Progenitor cell of endocrine pancreas (in vitro differentiated cells): ENCODE measurements around the gene MRGPRG. TPM values are rescaled to one million over a fixed set of nuclear protein-coding genes. Genes with fewer than 3 reads are reported as not detected.
"Not testable (repeated sequence)": the region's sequence is repeated elsewhere in the genome, so short reads cannot be mapped to it uniquely, and the experiment has no call there.

Experiments used
- DNase-seq: peaks from one replicate; pipeline ENCODE4 v3.0.0; 2021; ENCODE audit warnings: low spot score; ENCODE audit not compliant: unreplicated experiment
- H3K27ac Mint-ChIP-seq: 2 replicates; pipeline ENCODE4 v1.8.0; 2021; ENCODE audit warnings: mild to moderate bottlenecking, moderate library complexity, mixed read lengths
- H3K27me3 Mint-ChIP-seq: 2 replicates; pipeline ENCODE4 v1.8.0; 2021; ENCODE audit warnings: mixed read lengths
- H3K36me3 Mint-ChIP-seq: 2 replicates; pipeline ENCODE4 v1.8.0; 2022; ENCODE audit warnings: mixed read lengths; ENCODE audit not compliant: insufficient read depth
- H3K4me1 Mint-ChIP-seq: 2 replicates; pipeline ENCODE4 v1.8.0; 2021; ENCODE audit warnings: low read depth, mixed read lengths
- H3K4me3 Mint-ChIP-seq: 2 replicates; pipeline ENCODE4 v1.8.0; 2021; ENCODE audit warnings: low read depth, mild to moderate bottlenecking, moderate library complexity, mixed read lengths
- H3K9me3 Mint-ChIP-seq: 2 replicates; pipeline ENCODE4 v1.8.0; 2021; ENCODE audit warnings: low read depth, mixed read lengths
- CTCF ChIP-seq: fragments of 200-600 bp; sonication (generic); IDR thresholded peaks from one replicate; pipeline ENCODE4 v1.5.0; 2021; ENCODE audit warnings: antibody characterized with exemption, mild to moderate bottlenecking; ENCODE audit not compliant: unreplicated experiment
- total RNA-seq: library from RNA; stranded (reverse); gene quantifications from 2 replicates; pipeline ENCODE4 v1.2.1, GENCODE V29; 2021

The MRGPRG gene
- total RNA-seq, 1 donor from 2014 or later, result not detected

GRCh38 chr11:3170756-3171650, 47.6 kb downstream of the MRGPRG start:
- no peak overlapping the region for H3K4me3 Mint-ChIP-seq
- TF ChIP-seq CTCF, result no peak
- H3K27ac Mint-ChIP-seq, result no peak overlapping the region
- H3K36me3 Mint-ChIP-seq, result no peaks in the 10 kb centered on the region
- DNase-seq, result no peak
- H3K4me1 Mint-ChIP-seq, result no peaks in the 10 kb centered on the region
- H3K9me3 Mint-ChIP-seq, result peaks cover 7% of the 10 kb centered on the region
- peaks cover 66% of the 10 kb centered on the region for H3K27me3 Mint-ChIP-seq

- no peak for DNase-seq
- Mint-ChIP-seq H3K4me1 (peaks cover 1% of the 10 kb centered on the region), H3K36me3 (no peaks in the 10 kb centered on the region), H3K27ac (no peak overlapping the region), H3K9me3 (no peaks in the 10 kb centered on the region), H3K27me3 (peaks cover 64% of the 10 kb centered on the region), H3K4me3 (no peak overlapping the region)
- no peak for TF ChIP-seq CTCF
Measured at GRCh38 chr11:3170044-3170755, 48.4 kb downstream of the MRGPRG start.

- H3K9me3 Mint-ChIP-seq, result no peaks in the 10 kb centered on the region
- no peak overlapping the region for H3K4me3 Mint-ChIP-seq
- no peak overlapping the region for H3K27ac Mint-ChIP-seq
- no peak for TF ChIP-seq CTCF
- DNase-seq, result no peak
- peaks cover 65% of the 10 kb centered on the region for H3K27me3 Mint-ChIP-seq
- H3K36me3 Mint-ChIP-seq, result no peaks in the 10 kb centered on the region
- H3K4me1 Mint-ChIP-seq, result peaks cover 1% of the 10 kb centered on the region
Measured at GRCh38 chr11:3169255-3170043, 49.2 kb downstream of the MRGPRG start.

- not testable (repeated sequence) for H3K9me3 Mint-ChIP-seq, H3K36me3 Mint-ChIP-seq, H3K4me3 Mint-ChIP-seq, H3K4me1 Mint-ChIP-seq, DNase-seq, H3K27ac Mint-ChIP-seq
- H3K27me3 Mint-ChIP-seq, result peaks cover 69% of the 10 kb centered on the region
Measured at GRCh38 chr11:3168742-3169254, 49.8 kb downstream of the MRGPRG start.

Other genes with a start within 250 kb of the MRGPRG start
- 184 and 201 TPM in 2 replicates for gene NAP1L4, start 226.5 kb downstream of the MRGPRG start, total RNA-seq
- 56.4 and 64.5 TPM in 2 replicates for gene CARS1, start 161.4 kb downstream of the MRGPRG start, total RNA-seq
- 11.9 and 13.3 TPM in 2 replicates for gene OSBPL5, start 53.5 kb downstream of the MRGPRG start, total RNA-seq
- not detected in 2 replicates for gene MRGPRE, start 13.6 kb upstream of the MRGPRG start, total RNA-seq
- gene ZNF195, start 160.3 kb upstream of the MRGPRG start, total RNA-seq, result 83.9 and 88.8 TPM in 2 replicates